Suprapubic skin (tissue), 4 donors: Measurements from ENCODE around the gene MACO1.
"Not testable (repeated sequence)": the region's sequence is repeated elsewhere in the genome, so short reads cannot be mapped to it uniquely, and the experiment has no call there.

Experiments used
- CTCF ChIP-seq, 2 donors: fragments of 200-600 bp in 1 of 2; fragments of 450-650 bp in 1 of 2; sonication (generic) in 1 of 2; IDR thresholded peaks; one replicate each; pipeline ENCODE4 v1.5.1; 2016 to 2019; ENCODE audit warnings: antibody characterized with exemption in 2 of 2, mild to moderate bottlenecking in 1 of 2, moderate library complexity in 1 of 2
- POLR2A ChIP-seq, 2 donors: fragments of 450-650 bp; IDR thresholded peaks; one replicate each; pipeline ENCODE4 v1.6.1; 2017; ENCODE audit warnings: antibody characterized with exemption in 2 of 2, mild to moderate bottlenecking in 2 of 2, moderate library complexity in 2 of 2
- POLR2AphosphoS5 ChIP-seq, 3 donors: sonication (generic); formaldehyde crosslinking; IDR thresholded peaks; one replicate each; pipeline ENCODE4 v1.6.1; 2017; ENCODE audit warnings: antibody characterized with exemption in 3 of 3

GRCh38 chr1:25382543-25382942 is 48.2 kb upstream of the MACO1 start:
- TF ChIP-seq CTCF, POLR2A, POLR2AphosphoS5 (IDR thresholded peaks at IDR 0.05): not testable (repeated sequence)
